ENCODE results near the gene MANSC4.
A peak's percentile ranks its signal among the peaks of the same experiment; 100 is the strongest.

Gene MANSC4

GRCh38 chr12:27800819-27801218 lies 20.8 kb upstream of the MANSC4 start:
- DNase-seq, result no peak

GRCh38 chr12:27797301-27798025 lies 17.4 kb upstream of the MANSC4 start:
- DNase-seq, result no peak

GRCh38 chr12:27796128-27796527 lies 16.1 kb upstream of the MANSC4 start:
- DNase-seq, result no peak

GRCh38 chr12:27794818-27795584 lies 15.0 kb upstream of the MANSC4 start:
- DNase-seq, result no peak

- no peak for DNase-seq
These were observed 10.1 kb upstream of the MANSC4 start for GRCh38 chr12:27790179-27790578.

- DNase-seq, result peak; percentile 9
These were observed 7.5 kb upstream of the MANSC4 start for GRCh38 chr12:27787559-27787958.

GRCh38 chr12:27785882-27786570 lies 6.0 kb upstream of the MANSC4 start:
- peak; percentile 78 for DNase-seq

GRCh38 chr12:27782481-27782880 lies 2.4 kb upstream of the MANSC4 start:
- DNase-seq, result peak; percentile 18

GRCh38 chr12:27781680-27782079 lies 1.6 kb upstream of the MANSC4 start:
- peak; percentile 21 for DNase-seq

- DNase-seq, result peak; percentile 53
These were observed 774 bp upstream of the MANSC4 start for GRCh38 chr12:27780612-27781408.

- DNase-seq, result peak; percentile 53
These were observed 568 bp downstream of the MANSC4 start for GRCh38 chr12:27779416-27779919.

- no peak for DNase-seq
These were observed 1.8 kb downstream of the MANSC4 start for GRCh38 chr12:27778206-27778605.

GRCh38 chr12:27777141-27777540 lies 2.9 kb downstream of the MANSC4 start:
- no peak for DNase-seq

GRCh38 chr12:27772328-27773049 lies 7.5 kb downstream of the MANSC4 start:
- peak; percentile 10 for DNase-seq

GRCh38 chr12:27771481-27772327 lies 8.3 kb downstream of the MANSC4 start:
- no peak for DNase-seq

- DNase-seq, result peak; percentile 20
These were observed 10.8 kb downstream of the MANSC4 start for GRCh38 chr12:27769142-27769673.

- no peak for DNase-seq
These were observed 13.4 kb downstream of the MANSC4 start for GRCh38 chr12:27766587-27766986.

- no peak for DNase-seq
These were observed 17.3 kb downstream of the MANSC4 start for GRCh38 chr12:27762757-27763156.

GRCh38 chr12:27756670-27757195 lies 23.3 kb downstream of the MANSC4 start:
- no peak for DNase-seq

- DNase-seq, result no peak
These were observed 25.2 kb downstream of the MANSC4 start for GRCh38 chr12:27754795-27755194.
